SHP77 (cell line): Measurements from ENCODE around the gene GRK5.
"Not testable (repeated sequence)": the region's sequence is repeated elsewhere in the genome, so short reads cannot be mapped to it uniquely, and the experiment has no call there.

Experiments used
- DNase-seq, 2 experiments: peaks; one replicate each; lab custom pipeline; 2025; lab: John Stamatoyannopoulos, UW

GRK5 gene

GRCh38 chr10:119207366-119207666 lies at the start of gene GRK5:
Gene GRK5, plus strand, starts transcription at chr10:119207571. Its CDS starts 347 bp downstream, at chr10:119207918.
- peak; percentile 94 to 97 for DNase-seq

- no peak for DNase-seq
These were observed 48.0 kb upstream of the GRK5 start for GRCh38 chr10:119159332-119159731.

GRCh38 chr10:119161680-119162451 lies 45.5 kb upstream of the GRK5 start:
- no peak for DNase-seq

- DNase-seq, result no peak
These were observed 44.8 kb upstream of the GRK5 start for GRCh38 chr10:119162452-119163092.

GRCh38 chr10:119165171-119166117 lies 41.9 kb upstream of the GRK5 start, which contains the start of gene SFXN4:
Gene SFXN4, minus strand, starts transcription at chr10:119165714. Its CDS starts 67 bp downstream, at chr10:119165647.
- peak; percentile 57 to 74 for DNase-seq

GRCh38 chr10:119166118-119166500 lies 41.3 kb upstream of the GRK5 start:
- DNase-seq, result no peak

GRCh38 chr10:119166564-119166963 lies 40.8 kb upstream of the GRK5 start:
- DNase-seq, result no peak

GRCh38 chr10:119167041-119167440 lies 40.3 kb upstream of the GRK5 start:
- no peak for DNase-seq

- no peak for DNase-seq
These were observed 33.3 kb upstream of the GRK5 start for GRCh38 chr10:119174109-119174508.

- DNase-seq, result no peak
These were observed 31.2 kb upstream of the GRK5 start for GRCh38 chr10:119176166-119176565.

GRCh38 chr10:119177708-119178371 lies 29.5 kb upstream of the GRK5 start:
- DNase-seq, result no peak

GRCh38 chr10:119178372-119179119 lies 28.8 kb upstream of the GRK5 start, which contains the start of gene PRDX3:
Gene PRDX3, minus strand, starts transcription at chr10:119178812. Its CDS starts 22 bp downstream, at chr10:119178790.
- peak; percentile 79 to 92 for DNase-seq

GRCh38 chr10:119180850-119181400 lies 26.4 kb upstream of the GRK5 start:
- DNase-seq, result not testable (repeated sequence)

GRCh38 chr10:119183664-119184412 lies 23.5 kb upstream of the GRK5 start:
- DNase-seq, result no peak

GRCh38 chr10:119189811-119190282 lies 17.5 kb upstream of the GRK5 start:
- no peak for DNase-seq

GRCh38 chr10:119190353-119190752 lies 17.0 kb upstream of the GRK5 start:
- DNase-seq, result no peak

- DNase-seq, result no peak
These were observed 16.2 kb upstream of the GRK5 start for GRCh38 chr10:119190954-119191785.

- no peak for DNase-seq
These were observed 15.5 kb upstream of the GRK5 start for GRCh38 chr10:119191881-119192280.

- DNase-seq, result no peak
These were observed 9.4 kb upstream of the GRK5 start for GRCh38 chr10:119197921-119198320.
